Body of pancreas (tissue), 4 donors: ENCODE data around the gene ZRSR2. TPM values are rescaled to one million over a fixed set of nuclear protein-coding genes. Genes with fewer than 3 reads are reported as not detected.

Source experiments
- ATAC-seq: fragments of 150-250 bp; one replicate; pipeline ENCODE4 v1.9.1; 2016
- DNase-seq, 4 donors: peaks; one replicate each; pipeline ENCODE4 v3.0.0-alpha.2; 2019
- H3K27ac ChIP-seq, 4 donors: fragments of 200-600 bp; sonication (generic); 1 replicate in 3 of 4; 2 replicates in 1 of 4; pipeline versions ENCODE4 v1.5.1 to v1.6.1; 2016 to 2019; ENCODE audit warnings: mild to moderate bottlenecking in 1 of 4, mixed read lengths in 1 of 4, moderate library complexity in 1 of 4
- H3K27me3 ChIP-seq, 2 donors: fragments of 200-600 bp; sonication (generic); one replicate each; pipeline ENCODE4 v1.6.0; 2016; ENCODE audit warnings: mild to moderate bottlenecking in 1 of 2
- H3K36me3 ChIP-seq, 2 donors: fragments of 200-600 bp; sonication (generic); replicated peaks in 1 of 2; 2 replicates each; pipeline ENCODE4 v1.5.1; 2016; ENCODE audit warnings: low read depth in 2 of 2; ENCODE audit not compliant: insufficient read depth in 1 of 2
- H3K4me1 ChIP-seq: fragments of 200-600 bp; sonication (generic); one replicate; pipeline ENCODE4 v1.6.0; 2016
- H3K4me3 ChIP-seq, 2 donors: fragments of 200-600 bp; sonication (generic); 1 replicate in 1 of 2; 2 replicates in 1 of 2; pipeline ENCODE4 v1.5.1; 2016 to 2019
- H3K9me3 ChIP-seq, 3 donors: fragments of 200-600 bp; sonication (generic); 1 replicate in 2 of 3; 2 replicates in 1 of 3; pipeline ENCODE4 v1.5.1; 2016
- POLR2A ChIP-seq, 3 donors: fragments of 450-650 bp; IDR thresholded peaks; one replicate each; pipeline ENCODE4 v1.6.1; 2016; ENCODE audit warnings: antibody characterized with exemption in 3 of 3, mild to moderate bottlenecking in 2 of 3
- WGBS, 2 donors: methylation state at CpG; one replicate each; pipeline ENCODE4 v1.1.5; 2017; 5-methylcytosine and 5-hydroxymethylcytosine counted together
- intact Hi-C: fragments of 100-400 bp; cut with DNase I; formaldehyde crosslinking; loops from one replicate; pipeline ENCODE4 v1.15.1; 2023
- total RNA-seq, 2 donors: library from RNA; depleted of rRNA; stranded (reverse); fragments of >200 nt; gene quantifications; one replicate each; pipeline ENCODE4 v1.1.0, GENCODE V29; 2016
- TF ChIP-seq, protein P1 (sequence below), 7 experiments: fragments of 450-650 bp in 4 of 7; fragments of 200-600 bp in 3 of 7; sonication (generic) in 3 of 7; IDR thresholded peaks; one replicate each; pipeline ENCODE4 v1.5.1; 2016 to 2019; ENCODE audit warnings: antibody characterized with exemption in 7 of 7

ZRSR2 gene
- total RNA-seq, 2 donors from 2014 or later = 5.7 to 9.2 TPM

GRCh38 chrX:15854712-15855567 lies 64.7 kb downstream of the ZRSR2 start, which contains the start of gene AP1S2:
AP1S2 (minus strand) TSS chrX:15854813; CDS start chrX:15852524, 2,289 bp downstream.
- DNase-seq = peak; percentile 90 to 95 (median 93)
- no peaks in the 10 kb centered on the region for H3K27me3 ChIP-seq
- no peaks in the 10 kb centered on the region for H3K9me3 ChIP-seq
- no peaks in the 10 kb centered on the region for H3K4me1 ChIP-seq
- peak within 1 kb of the TSS; percentile 50 to 62 for H3K4me3 ChIP-seq
- ATAC-seq = peak; percentile 95
- TF ChIP-seq, protein P1, sequence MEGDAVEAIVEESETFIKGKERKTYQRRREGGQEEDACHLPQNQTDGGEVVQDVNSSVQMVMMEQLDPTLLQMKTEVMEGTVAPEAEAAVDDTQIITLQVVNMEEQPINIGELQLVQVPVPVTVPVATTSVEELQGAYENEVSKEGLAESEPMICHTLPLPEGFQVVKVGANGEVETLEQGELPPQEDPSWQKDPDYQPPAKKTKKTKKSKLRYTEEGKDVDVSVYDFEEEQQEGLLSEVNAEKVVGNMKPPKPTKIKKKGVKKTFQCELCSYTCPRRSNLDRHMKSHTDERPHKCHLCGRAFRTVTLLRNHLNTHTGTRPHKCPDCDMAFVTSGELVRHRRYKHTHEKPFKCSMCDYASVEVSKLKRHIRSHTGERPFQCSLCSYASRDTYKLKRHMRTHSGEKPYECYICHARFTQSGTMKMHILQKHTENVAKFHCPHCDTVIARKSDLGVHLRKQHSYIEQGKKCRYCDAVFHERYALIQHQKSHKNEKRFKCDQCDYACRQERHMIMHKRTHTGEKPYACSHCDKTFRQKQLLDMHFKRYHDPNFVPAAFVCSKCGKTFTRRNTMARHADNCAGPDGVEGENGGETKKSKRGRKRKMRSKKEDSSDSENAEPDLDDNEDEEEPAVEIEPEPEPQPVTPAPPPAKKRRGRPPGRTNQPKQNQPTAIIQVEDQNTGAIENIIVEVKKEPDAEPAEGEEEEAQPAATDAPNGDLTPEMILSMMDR (IDR thresholded peaks at IDR 0.05) = no peak
- peak; percentile 48 to 81 (median 77) for TF ChIP-seq POLR2A (IDR thresholded peaks at IDR 0.05)
- whole genome bisulfite sequencing, 2 donors = 1% methylated on average over 16 to 68 of the region's 85 CpGs
- no peaks in the 10 kb centered on the region for H3K36me3 ChIP-seq
- intact Hi-C loops = no loop called here
- H3K27ac ChIP-seq = peak within 1 kb of the TSS; percentile 60 to 92 (median 86)

DNA sequence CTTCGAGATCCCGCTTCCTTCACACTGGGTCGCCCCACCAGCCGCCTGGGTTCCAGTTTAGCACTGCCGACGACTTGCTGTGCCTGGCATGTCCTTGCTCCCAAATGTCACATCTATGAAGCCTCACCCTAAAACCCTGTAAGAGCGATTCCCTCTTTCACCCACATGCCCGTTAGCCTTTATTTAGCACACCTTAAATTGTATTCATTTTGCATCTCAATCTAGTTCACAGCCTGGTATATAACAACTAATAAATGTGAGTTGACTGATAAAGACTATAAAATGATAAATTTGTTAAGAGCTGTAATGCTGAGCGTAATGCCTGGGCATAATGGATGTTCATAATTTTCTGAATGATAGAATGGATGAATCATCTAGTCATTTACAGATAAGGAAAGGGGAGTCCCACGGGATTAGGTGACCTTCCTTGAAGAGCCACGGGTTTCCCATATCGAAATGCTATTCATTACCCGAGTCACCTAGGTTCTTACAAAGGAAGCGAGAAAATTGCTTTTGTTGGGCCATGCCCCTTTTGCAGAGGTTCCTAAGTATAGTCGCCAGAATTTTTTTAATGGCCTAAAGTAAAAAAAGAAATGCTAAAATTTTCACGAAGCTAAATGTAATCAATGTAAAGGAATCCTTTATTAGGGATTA lies 65.4 kb downstream of the ZRSR2 start:
- H3K27me3 ChIP-seq = no peaks in the 10 kb centered on the region
- TF ChIP-seq, protein P1 (IDR thresholded peaks at IDR 0.05) = no peak
- TF ChIP-seq POLR2A (IDR thresholded peaks at IDR 0.05) = no peak
- ATAC-seq (no peak), DNase-seq (no peak)
- WGBS, 2 donors = 6 to 15% methylated on average over 16 of the region's 16 CpGs
- no peaks in the 10 kb centered on the region for H3K36me3 ChIP-seq
- no peaks in the 10 kb centered on the region for H3K4me1 ChIP-seq
- peak overlapping the region; percentile 51 to 92 (median 76) for H3K27ac ChIP-seq
- H3K4me3 ChIP-seq = peak overlapping the region; percentile 27 to 62
- intact Hi-C loops = no loop called here
- no peaks in the 10 kb centered on the region for H3K9me3 ChIP-seq

DNA sequence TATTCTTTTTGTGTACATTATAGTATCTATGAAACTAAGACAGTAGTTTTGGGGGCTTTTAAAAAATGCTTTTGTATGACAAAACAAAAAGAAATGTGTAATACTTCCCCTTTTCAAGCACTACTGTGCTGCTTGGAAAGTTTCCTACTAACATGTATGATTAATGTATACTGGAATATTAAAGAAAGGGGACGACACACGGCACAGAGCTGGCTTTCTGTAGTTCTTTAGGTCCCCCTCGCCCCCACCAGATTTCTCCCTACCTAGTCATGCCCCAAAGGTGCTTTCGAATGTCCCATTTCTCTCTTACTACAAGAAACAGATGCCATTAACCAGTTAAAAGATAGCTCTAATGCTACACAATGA lies 65.9 kb downstream of the ZRSR2 start:
- DNase-seq (no peak), ATAC-seq (no peak)
- intact Hi-C loops = no loop called here
- TF ChIP-seq POLR2A (IDR thresholded peaks at IDR 0.05) = no peak
- TF ChIP-seq, protein P1 (IDR thresholded peaks at IDR 0.05) = no peak
- 32 to 48% methylated on average over 4 of the region's 4 CpGs for WGBS, 2 donors
- Histone ChIP-seq H3K9me3 (no peaks in the 10 kb centered on the region), H3K36me3 (no peaks in the 10 kb centered on the region), H3K27ac (peak overlapping the region in 2 of 4 donors; percentile 91 to 92), H3K27me3 (no peaks in the 10 kb centered on the region), H3K4me1 (no peaks in the 10 kb centered on the region), H3K4me3 (no peak overlapping the region)

DNA sequence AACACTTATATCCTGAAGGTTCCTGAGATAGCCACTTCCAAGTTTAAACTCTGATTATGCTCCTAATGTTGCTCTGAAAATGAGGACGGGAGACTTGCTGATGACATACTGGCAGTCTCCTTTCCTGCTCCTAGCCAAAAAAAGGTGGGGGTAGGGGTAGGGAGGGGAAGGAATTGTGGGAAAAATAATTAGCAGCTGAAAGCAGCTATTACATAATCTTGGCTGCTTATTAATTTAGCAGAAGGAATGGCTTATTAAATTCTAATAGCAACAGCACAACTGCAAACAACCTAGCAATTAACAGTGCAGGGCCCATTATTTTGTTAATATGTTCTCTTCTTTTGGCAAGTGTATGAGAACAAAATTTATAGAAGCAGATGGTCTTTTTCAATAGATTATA lies 66.4 kb downstream of the ZRSR2 start:
- Histone ChIP-seq H3K4me3 (no peak overlapping the region), H3K27me3 (no peaks in the 10 kb centered on the region), H3K9me3 (no peaks in the 10 kb centered on the region), H3K4me1 (no peaks in the 10 kb centered on the region), H3K36me3 (no peaks in the 10 kb centered on the region), H3K27ac (peak overlapping the region in 2 of 4 donors; percentile 91 to 92)
- TF ChIP-seq, protein P1 (IDR thresholded peaks at IDR 0.05) = no peak
- no peak for TF ChIP-seq POLR2A (IDR thresholded peaks at IDR 0.05)
- intact Hi-C loops = no loop called here
- ATAC-seq (no peak), DNase-seq (no peak)
- 8 to 56% methylated on average over 1 of the region's 1 CpG for WGBS, 2 donors
